Liver (tissue), 3 donors: Measurements from ENCODE around the gene ZNF440.
"Not testable (repeated sequence)": the region's sequence is repeated elsewhere in the genome, so short reads cannot be mapped to it uniquely, and the experiment has no call there.

Experiments
- EGR1 ChIP-seq, 2 donors: IDR thresholded peaks; 2 replicates each; pipeline ENCODE4 v1.6.1; 2016 to 2018; ENCODE audit warnings: antibody characterized with exemption in 2 of 2, low read depth in 2 of 2
- GABPA ChIP-seq, 2 donors: IDR thresholded peaks in 1 of 2; conservative IDR thresholded peaks in 1 of 2; 2 replicates each; pipeline ENCODE4 v1.6.1; 2016; ENCODE audit warnings: antibody characterized with exemption in 2 of 2, mild to moderate bottlenecking in 1 of 2, moderate library complexity in 1 of 2
- REST ChIP-seq: IDR thresholded peaks from 2 replicates; pipeline ENCODE4 v1.6.1; 2016; ENCODE audit warnings: antibody characterized with exemption, mild to moderate bottlenecking
- SP1 ChIP-seq: IDR thresholded peaks from 2 replicates; pipeline ENCODE4 v1.6.1; 2018; ENCODE audit warnings: antibody characterized with exemption, mild to moderate bottlenecking
- YY1 ChIP-seq: IDR thresholded peaks from 2 replicates; pipeline ENCODE4 v1.6.1; 2016; ENCODE audit warnings: antibody characterized with exemption, mild to moderate bottlenecking
- TF ChIP-seq, protein P1 (sequence below): fragments of 150-350 bp; IDR thresholded peaks from 2 replicates; pipeline ENCODE4 v1.5.1; 2017; ENCODE audit warnings: improper control_type of control experiment, low read depth, low read length; ENCODE audit not compliant: missing input control
- donor health status: healthy.
- donor health status: healthy.

- TF ChIP-seq, protein P1, sequence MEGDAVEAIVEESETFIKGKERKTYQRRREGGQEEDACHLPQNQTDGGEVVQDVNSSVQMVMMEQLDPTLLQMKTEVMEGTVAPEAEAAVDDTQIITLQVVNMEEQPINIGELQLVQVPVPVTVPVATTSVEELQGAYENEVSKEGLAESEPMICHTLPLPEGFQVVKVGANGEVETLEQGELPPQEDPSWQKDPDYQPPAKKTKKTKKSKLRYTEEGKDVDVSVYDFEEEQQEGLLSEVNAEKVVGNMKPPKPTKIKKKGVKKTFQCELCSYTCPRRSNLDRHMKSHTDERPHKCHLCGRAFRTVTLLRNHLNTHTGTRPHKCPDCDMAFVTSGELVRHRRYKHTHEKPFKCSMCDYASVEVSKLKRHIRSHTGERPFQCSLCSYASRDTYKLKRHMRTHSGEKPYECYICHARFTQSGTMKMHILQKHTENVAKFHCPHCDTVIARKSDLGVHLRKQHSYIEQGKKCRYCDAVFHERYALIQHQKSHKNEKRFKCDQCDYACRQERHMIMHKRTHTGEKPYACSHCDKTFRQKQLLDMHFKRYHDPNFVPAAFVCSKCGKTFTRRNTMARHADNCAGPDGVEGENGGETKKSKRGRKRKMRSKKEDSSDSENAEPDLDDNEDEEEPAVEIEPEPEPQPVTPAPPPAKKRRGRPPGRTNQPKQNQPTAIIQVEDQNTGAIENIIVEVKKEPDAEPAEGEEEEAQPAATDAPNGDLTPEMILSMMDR = not testable (repeated sequence)
- TF ChIP-seq YY1; EGR1 (IDR thresholded peaks at IDR 0.05; ENCODE audit: low read depth in 2 of 2); SP1; GABPA (IDR thresholded peaks at IDR 0.05 in 1 of 2, conservative IDR thresholded peaks at IDR 0.05 in 1 of 2); REST: not testable (repeated sequence)
Measured at GRCh38 chr19:11867766-11868165, 53.7 kb downstream of the ZNF440 start.
